Measurements from ENCODE around the gene PTGER1.
"Not testable (repeated sequence)": the region's sequence is repeated elsewhere in the genome, so short reads cannot be mapped to it uniquely, and the experiment has no call there.

Gene PTGER1, protein sequence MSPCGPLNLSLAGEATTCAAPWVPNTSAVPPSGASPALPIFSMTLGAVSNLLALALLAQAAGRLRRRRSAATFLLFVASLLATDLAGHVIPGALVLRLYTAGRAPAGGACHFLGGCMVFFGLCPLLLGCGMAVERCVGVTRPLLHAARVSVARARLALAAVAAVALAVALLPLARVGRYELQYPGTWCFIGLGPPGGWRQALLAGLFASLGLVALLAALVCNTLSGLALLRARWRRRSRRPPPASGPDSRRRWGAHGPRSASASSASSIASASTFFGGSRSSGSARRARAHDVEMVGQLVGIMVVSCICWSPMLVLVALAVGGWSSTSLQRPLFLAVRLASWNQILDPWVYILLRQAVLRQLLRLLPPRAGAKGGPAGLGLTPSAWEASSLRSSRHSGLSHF

DNA sequence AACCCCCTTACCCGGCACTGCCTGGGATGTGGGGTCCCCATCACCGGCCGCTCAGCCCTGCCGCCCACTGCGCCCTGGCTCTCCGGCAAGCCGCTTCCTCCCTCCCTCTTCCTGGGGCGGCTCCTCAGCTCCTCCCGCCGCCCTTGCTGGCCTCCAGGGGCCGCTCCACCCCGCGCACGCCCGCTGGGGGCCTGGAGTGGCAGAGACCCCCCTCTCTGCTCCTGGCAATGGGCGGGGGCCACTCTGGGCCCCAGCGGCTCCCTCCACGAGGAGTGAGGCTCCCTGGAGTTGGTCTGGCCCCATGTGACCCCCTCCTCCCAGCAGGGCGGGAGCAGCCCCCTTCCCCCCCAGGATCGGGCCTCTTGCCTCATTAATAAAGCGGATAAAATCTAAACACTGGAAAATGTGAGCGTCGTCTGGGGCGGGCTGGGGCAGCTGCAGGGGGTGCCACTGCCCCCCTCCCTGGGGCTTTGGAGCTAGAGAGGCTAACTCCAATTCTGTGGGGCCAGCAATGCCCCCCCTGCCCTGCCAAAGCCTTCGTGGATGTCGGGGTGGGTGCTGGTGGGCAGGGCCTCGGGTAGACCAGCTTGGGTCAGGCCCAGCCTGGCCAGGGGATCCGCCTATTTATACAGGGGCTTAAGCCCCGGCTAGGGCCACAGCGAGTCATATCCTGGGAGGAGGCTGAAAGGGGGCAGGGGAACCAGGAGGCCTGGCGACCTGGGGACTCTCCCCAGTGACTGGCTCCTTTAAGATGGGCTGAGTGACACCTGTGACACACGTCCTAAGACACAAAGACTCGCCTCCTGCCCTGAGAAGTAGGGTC, at the start of gene PTGER1:
PTGER1 (minus strand) TSS at position 104 of the 823 bp plus-strand sequence. CDS start 1,034 bp downstream, outside the sequence.
- no peak for DNase-seq

DNA sequence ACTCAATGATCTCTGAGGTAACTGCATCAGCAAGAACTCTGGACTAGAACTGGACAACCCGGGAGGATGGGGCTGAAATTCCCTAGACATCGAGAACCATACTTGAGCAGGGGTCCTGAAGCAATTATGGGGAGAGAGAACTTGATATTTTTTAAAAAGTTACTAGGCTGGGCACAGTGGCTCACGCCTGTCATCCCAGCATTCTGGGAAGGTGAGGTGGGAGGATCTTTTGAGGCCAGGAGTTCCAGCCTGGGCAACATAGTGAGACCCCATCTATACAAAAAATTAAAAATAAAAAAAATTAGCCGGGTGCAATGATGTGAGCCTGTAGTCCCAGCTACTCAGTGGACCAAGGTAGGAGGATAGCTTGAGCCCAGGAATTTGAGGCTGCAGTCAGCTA, 45.4 kb upstream of the PTGER1 start:
- DNase-seq: no peak

DNA sequence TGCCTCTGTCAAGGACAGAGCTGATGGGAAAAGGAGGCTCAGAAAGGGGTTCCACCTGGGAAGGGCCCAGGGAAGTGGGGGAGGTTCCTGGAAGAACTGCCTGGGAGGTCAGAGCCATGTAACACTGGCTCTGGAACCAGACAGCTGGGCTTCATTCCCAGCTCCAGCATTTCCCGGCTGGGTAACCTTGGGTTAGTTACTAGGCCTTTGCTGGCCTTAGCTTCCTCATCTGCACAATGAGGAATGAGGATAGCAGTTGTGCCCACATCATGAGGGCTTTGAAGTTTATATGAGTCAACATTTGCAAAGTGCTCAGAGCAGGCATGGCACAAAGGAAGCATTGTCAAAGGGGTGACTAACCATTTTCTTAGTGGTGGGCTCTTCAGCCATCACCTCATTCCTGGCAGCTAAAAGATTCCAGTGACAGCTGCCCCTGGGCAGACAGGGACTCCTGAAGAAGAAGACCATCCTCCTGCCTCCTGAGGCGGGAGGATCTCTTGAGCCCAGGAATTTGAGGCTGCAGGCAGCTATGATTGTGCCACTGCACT, 44.8 kb upstream of the PTGER1 start:
- no peak for DNase-seq

DNA sequence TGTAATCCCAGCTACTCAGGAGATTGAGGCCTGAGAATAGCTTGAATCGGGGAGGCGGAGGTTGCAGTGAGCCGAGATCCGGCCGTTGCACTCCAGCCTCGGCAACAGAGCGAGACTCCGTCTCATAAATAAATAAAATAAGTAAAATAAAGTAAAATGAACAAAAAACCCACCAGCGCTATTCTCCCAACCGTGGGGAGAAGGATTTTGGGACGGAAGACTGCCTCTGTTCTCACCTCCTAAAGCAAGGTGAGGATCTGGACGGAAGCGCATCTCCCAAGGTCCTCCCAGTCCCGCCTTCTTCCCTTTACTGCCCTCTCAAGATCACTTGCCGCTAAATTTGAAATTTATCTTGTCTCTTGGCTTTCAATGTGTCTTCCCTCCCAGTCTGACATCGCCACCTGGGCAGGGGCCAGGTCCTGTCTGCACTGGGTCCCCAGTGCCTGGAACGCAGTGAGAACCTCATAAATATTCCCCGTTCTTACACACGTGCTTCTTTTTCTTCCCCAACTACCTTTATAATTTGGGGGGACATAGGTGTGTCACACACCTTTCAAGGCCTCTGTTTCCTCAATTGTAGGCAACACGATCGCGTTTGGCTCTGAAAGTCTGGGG, 44.2 kb upstream of the PTGER1 start:
- no peak for DNase-seq

DNA sequence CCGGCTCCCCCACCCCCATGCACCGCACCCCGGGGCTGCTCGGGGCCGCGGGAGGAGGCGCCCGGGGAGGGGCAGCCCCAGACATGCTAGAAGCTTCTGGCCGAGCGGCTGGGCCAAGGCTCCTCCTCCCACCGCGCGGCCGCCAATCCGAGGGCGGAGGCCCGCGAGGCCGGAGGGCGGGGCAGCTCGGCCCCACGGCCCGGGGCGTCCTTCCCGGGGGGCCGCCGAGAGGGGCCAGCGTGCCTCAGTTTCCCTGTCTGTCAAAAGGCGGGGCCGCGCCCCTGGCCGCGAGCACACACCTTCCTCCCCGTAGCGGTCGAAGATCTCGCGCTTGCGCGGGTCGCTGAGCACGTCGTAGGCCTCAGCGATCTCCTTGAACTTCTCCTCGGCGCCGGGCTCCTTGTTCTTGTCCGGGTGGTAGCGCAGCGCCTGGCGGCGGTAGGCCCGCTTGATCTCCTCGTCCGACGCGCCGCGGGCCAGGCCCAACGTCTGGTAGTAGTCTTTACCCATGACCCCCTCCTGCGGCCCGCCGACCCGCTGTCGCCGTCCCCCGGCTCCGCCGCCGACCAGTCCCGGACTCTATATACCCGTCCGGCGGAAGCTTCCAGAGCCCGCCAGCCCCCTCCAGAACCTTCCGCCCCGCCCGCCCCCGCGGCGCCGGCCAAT, 42.8 kb upstream of the PTGER1 start, which contains the start of gene DNAJB1:
DNAJB1 (minus strand) TSS at position 558 of the 666 bp plus-strand sequence; CDS start at position 510, 48 bp downstream.
- DNase-seq: no peak

DNA sequence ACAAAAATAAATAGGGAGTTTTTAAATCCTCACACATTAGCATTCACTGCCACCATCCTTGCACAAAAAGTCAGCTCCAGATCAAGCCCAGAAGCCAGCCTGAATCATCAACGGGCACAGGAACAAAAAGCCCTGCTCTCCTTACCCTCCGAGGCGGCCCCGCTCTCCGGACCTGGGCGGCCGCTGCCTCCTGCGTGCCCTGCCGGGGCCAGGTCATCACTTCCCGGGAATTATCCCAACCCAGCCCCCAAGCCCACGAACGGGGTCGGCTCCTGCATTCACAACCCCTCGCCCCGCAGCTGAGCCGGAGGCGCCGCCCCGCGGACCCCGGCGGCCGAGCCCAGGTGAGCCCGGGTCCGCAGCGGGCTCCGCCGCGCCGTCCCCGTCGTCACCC, 42.3 kb upstream of the PTGER1 start:
- no peak for DNase-seq

DNA sequence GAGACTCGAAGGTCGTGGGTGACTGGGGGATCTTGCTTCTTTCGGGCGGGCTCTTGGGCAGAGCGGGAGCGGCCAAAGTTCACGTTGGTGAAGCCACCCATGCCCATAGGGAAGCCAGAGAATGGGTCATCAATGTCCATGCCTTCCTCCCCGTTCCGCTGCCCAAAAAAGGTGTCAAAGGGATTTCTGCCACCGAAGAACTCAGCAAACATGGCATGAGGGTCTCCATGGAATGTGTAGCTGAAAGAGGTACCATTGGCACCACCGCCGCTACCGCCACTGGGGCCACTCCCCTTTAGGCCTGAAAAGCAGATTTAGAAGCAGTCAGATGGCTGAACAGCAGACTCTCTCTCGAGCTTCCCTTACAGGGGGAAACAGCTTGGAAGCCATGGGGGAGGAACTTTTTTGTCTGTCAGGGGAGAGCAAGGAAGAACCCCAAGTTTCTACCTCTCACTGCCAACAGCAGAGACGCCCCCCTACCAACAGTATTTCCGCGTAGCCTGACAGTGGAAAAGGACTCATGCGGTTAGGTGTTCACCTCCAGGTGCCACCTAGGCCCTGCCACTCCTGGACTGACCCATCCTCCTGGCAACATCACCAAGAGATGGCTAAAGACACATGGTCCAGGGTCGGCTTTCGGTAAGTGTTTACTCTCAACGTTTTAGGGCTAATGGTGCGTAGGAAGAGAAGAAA, 41.7 kb upstream of the PTGER1 start:
- no peak for DNase-seq

DNA sequence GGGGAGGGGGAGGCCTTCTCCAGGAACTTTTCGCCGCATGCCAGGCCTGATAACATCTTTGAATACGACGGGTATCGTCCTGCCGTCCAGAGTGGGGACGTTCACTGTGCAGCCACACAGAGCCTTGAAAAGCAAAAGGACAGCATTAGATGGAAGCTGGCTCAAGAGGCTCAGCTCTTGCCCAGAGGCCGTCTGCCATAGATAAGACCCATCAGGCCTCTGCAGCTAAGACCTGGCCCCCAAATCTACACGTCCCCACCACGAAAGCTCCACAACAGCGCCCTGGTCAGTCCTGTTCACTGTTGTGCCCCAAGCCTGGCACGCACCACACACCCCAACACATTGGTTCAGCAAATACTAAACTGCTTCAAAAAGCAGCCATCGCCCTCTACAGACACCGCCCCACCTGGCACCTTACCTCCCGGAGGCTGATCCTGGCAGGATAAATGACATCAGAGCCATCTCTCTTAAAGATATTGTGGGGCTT, 40.9 kb upstream of the PTGER1 start:
- no peak for DNase-seq

DNA sequence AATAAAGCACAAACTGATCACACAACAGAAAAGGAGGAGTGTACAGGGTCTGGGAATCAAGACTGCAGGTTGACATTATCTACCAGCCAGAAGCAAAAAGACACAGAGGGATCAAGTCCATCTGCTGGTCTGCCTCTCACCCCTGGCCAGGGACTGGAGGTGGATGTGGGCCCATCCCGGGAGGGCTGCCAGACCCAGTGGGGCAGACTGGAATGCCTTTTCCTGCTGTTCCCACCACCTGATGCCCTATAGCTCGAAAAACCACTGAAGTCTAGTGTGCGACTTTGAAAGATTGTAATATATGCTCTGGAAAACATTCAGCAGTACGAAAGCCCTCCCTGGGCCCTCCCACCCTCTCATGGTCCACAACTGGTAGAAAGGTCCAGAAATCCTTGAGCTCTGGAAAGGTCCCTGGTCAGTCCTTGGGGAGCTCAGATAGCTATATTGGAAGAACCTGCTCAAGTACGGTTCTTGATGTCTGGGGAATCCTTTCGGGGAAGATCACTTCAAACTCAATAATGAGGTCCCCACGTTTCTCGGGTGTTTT, 40.4 kb upstream of the PTGER1 start:
- no peak for DNase-seq

DNA sequence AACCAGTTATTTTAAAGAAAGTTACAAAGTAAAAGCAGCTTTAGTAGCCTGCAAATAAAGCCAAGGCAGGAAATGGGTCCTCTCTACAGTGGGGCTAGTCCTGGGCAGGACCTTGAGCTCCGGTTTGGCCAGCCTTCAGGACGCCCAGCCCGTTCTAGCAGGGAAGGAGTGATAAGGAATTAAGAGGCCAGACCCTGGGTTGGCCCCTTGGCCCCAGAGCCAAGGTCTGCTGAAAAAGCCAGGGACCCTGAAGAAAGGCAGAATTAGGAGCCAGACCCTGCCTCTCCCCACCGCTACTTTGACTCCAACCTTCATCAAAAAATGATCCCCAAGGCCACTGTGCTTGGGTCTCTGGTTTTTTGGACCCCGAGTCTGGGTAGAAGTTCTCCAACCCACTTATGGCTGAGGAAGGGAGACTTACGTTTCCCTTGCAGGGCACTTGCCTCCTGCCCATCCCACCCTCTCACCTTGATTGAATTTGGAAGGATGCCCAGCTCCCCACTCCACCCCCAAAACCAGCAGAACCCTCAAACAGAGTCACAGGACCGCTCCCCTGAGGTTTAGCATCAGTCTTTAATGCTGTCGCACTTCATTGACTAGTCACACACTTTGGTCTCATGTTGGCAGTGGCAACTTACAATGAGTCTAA, 39.2 kb upstream of the PTGER1 start:
- DNase-seq: no peak

DNA sequence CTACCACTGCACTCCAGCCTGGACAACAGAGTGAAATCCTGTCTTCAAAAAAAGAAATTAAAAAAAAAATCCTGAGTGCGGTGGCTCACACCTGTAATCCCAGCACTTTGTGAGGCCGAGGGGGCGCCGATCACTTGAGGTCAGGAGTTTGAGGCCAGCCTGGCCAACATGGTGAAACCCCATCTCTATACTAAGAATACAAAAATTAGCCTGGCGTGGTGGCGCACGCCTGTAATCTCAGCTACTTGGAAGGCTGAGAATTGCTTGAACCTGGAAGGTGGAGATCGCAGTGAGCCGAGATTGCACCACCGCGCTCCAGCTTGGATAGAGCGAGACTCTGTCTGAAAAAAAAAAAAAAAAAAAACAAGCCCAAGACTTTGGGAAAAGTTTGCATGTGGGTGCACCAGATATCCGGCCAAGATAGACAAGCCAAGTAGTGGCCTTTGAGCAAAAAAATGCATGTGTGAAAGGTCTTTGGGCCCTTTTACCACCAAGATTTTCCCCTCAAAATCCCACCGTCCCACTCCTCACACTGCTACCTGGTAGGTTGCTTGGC, 37.3 kb upstream of the PTGER1 start:
- DNase-seq: no peak

DNA sequence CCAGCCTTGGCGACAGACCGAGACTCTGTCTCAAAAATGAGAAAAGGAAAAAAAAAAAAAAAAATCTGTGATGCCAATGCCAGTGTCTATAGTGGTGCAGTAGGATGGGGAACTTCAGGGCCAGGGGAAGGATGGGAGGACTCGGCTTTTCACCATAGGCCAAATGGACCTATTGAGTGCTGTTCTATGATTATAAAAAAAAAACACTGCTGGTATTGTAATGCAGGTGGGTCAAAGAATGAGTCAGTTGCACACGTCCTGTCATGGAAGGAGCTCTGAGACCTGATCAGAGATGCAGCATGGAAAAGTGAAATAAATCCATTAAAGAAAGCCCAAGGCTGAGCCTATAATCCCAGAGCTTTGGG, 36.1 kb upstream of the PTGER1 start:
- no peak for DNase-seq

DNA sequence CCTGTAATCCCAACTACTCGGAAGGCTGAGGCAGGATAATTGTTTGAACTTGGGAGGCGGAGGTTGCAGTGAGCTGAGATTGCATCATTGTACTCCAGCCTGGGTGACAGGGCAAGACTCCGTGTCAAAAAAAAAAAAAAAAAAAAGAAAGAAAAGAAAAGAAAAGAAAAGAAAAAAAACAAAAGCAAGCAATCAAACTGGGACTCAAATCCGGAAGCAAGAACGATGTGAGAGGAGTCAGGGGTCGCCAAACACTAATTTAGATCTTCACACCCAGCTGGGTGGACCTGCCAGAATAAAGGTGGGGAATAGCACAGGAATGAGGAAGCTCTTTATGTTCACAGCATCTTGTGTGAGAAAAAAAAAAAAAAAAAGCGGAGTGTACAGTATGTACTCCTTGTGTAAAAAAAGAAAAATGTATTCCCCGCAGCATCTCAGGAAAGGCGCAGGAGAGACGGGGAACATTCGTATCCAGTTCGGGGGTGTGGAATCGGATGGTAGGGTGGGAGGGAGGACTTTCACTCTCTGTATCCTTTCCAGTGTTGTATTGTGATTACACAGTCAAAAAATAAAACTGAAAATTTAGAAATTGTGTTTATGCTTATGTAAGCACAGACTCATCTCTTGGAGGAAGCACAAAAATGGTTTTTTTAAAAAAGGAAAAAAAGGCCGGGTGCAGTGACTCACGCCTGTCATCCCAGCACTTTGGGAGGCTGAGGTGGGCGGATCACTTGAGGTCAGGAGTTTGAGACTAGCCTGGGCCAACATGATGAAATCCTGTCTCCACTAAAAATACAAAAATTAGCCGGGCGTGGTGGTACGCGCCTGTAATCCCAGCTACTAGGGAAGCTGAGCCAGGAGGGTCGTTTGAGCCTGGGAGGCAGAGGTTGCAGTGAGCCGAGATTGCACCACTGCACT, 35.4 kb upstream of the PTGER1 start:
- no peak for DNase-seq

DNA sequence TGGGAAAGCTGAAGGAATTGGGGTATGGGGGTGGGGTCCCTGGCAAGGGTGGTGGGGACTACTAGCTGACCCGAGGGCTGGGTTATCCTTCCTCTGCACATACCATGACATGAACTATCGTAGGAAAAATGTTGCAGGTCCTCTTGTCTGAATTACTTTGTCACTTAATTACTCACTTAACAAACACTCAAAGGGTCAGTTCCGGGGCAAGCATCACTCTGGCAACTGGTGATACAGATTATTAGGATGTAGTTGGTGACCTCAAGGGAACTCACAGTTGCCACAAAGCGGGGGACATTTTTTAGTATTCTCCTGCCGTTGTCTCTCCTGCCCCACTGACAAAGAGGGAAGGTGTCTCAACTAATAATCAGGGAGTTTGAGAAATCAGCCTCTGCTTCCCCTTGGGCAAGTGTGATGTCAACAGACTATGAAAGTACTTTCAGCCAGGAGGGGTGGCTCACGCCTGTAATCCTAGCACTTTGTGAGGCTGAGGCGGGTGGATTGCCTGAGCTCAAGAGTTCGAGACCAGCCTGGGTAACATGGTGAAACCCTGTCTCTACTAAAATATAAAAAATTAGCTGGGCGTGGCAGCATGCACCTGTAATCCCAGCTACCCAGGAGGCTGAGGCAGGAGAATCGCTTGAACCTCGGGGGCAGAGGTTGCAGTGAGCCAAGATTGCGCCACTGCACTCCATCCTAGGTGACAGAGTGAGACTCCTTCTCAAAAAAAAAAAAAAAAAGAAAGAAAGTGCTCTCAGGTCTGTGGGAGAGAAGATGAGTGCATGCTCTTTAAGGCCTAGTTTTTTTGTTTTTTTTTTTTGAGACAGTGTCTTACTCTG, 32.8 kb upstream of the PTGER1 start:
- no peak for DNase-seq

DNA sequence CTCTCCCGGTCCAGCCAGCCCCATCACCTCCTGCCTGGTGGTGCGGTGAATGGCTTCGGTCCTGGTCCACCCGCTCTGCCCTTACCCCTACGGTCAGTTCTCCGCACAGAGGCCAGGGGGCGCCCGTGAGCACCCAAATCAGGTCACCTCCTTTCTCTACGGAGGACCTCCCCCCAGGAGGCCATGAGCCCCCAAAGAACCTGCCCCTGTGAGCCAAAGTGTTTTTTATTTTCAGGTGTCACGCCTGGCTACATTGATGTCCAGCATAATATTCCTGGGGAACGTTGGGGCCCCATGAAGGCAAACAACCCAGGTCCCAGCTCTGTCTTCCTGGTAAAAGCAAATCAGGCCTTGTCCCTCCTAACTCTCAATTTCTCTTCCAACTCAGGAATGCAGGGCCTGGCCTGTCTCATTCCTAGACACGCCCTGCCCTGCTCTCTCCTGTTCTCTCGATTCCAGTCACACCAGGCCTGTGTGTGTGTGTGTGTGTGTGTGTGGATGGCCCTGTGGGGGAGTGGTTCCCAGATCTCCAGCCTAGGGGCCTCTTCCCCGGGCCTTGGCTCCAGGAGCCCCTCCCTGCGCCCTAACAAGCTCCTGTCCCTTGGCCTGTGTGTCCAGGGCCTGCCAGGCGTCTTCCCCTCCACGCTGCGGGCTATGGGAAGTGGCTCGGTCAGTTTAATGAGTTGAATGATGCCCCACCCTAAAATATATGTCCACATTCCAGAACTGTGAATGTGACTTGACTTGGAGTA, 30.5 kb upstream of the PTGER1 start:
- DNase-seq: peak; percentile 61

DNA sequence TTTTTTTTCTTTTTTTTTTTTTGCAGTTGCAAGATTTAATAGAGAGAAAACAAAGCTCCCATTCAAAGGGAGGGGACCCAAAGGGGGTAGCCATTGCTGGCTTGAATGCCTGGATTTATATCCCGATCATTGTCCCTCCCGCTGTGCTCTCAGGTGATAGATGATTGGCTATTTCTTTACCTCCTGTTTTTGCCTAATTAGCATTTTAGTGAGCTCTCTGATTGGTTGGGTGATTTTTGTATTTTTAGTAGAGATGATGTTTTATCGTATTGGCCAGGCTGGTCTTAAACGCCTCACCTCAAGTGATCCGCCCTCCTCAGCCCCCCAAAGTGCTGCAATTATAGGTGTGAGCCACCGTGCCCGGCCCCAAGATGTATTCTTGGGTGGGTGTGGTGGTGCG, 29.4 kb upstream of the PTGER1 start:
- not testable (repeated sequence) for DNase-seq

DNA sequence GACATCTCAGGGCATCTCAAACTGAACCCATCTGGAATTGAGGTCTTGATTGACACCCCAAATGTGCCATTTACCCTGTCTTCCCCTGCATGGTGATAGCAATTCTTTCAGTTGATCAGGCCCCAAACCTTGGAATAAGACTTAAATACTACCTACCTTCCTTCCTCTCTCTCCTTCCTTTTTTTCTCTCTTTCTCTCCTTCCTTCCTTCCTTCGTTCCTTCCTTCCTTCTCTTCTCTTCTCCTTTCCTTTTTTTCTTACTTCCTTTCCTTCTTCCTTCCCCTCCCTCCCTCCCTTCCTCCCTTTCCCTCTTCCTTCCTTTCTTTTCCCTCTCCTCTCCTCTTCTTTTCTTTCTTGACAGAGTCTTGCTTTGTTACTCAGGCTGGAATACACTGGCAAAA, 28.1 kb upstream of the PTGER1 start:
- DNase-seq: no peak

Measured in activated CD4-positive, alpha-beta T cell treated with anti-CD3 and anti-CD28 coated beads, Interleukin-2, amount 50 U/mL, for 4 hours (primary cell).